Cardiac muscle cell (in vitro differentiated cells and primary cell): ENCODE measurements around the gene KIAA1614. TPM values are rescaled to one million over a fixed set of nuclear protein-coding genes. Genes with fewer than 3 reads are reported as not detected.
A peak's percentile ranks its signal among the peaks of the same experiment; 100 is the strongest.

Experiments
- DNase-seq, 2 donors: peaks; one replicate each; pipeline versions ENCODE4 v3.0.0 to v3.0.0-alpha.2; 2010 to 2017; ENCODE audit warnings: low read depth in 1 of 2, low spot score in 1 of 2
- H3K27ac ChIP-seq: fragments of 200-600 bp; sonication (generic); 2 replicates; pipeline ENCODE4 v1.5.1; 2016
- H3K27me3 ChIP-seq: fragments of 200-600 bp; sonication (generic); 2 replicates; pipeline ENCODE4 v1.6.0; 2016; ENCODE audit warnings: control low read depth
- H3K36me3 ChIP-seq: fragments of 200-600 bp; sonication (generic); 2 replicates; pipeline ENCODE4 v1.5.1; 2016; ENCODE audit warnings: control low read depth
- H3K4me1 ChIP-seq: fragments of 200-600 bp; sonication (generic); 2 replicates; pipeline ENCODE4 v1.8.1; 2017; ENCODE audit warnings: low read depth, mild to moderate bottlenecking, mixed run types
- H3K4me3 ChIP-seq: fragments of 200-600 bp; sonication (generic); 2 replicates; pipeline ENCODE4 v1.5.1; 2016; ENCODE audit warnings: mild to moderate bottlenecking
- H3K9me3 ChIP-seq: fragments of 200-600 bp; sonication (generic); 2 replicates; pipeline ENCODE4 v1.5.1; 2017; ENCODE audit warnings: low read depth, mild to moderate bottlenecking, control low read depth
- polyA plus RNA-seq: library from polyadenylated mRNA; unstranded; fragments of >200 nt; fragmentation: Nextera tagmentation; extraction: Ambion mirVana; gene quantifications from 2 replicates; pipeline ENCODE4 v1.2.1, GENCODE V29; 2016
- total RNA-seq: library from RNA; depleted of rRNA; stranded (reverse); fragments of >200 nt; gene quantifications from 2 replicates; pipeline ENCODE4 v1.2.3, GENCODE V29; 2016
- TF ChIP-seq, protein P1 (sequence below): IDR thresholded peaks from 2 replicates; pipeline ENCODE4 v1.5.1; 2012; ENCODE audit warnings: low read depth, mild to moderate bottlenecking, low read length

Gene KIAA1614
- total and polyA plus RNA-seq, 2 experiments from 2014 or later = 1.3 to 2.2 TPM

DNA sequence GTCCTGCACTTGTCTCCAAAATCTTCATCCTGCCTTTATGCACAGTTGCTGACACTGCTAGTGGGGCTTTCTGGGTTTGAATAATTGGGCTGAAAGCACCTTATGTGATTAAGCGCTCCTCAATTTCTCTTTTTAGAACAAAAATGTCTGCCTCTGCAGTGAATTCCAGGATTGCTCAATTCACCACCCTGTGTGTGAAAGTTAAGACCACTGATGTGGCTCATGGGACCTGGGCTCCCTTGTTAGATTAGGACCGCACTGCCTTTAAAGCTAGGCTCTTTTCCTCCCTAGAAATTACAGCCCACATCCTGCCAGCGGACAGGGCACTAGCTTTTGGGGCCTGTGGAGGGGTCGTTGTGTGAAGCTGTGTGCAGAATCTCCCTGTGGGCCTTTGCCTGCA lies 18.8 kb downstream of the KIAA1614 start:
- TF ChIP-seq, protein P1, sequence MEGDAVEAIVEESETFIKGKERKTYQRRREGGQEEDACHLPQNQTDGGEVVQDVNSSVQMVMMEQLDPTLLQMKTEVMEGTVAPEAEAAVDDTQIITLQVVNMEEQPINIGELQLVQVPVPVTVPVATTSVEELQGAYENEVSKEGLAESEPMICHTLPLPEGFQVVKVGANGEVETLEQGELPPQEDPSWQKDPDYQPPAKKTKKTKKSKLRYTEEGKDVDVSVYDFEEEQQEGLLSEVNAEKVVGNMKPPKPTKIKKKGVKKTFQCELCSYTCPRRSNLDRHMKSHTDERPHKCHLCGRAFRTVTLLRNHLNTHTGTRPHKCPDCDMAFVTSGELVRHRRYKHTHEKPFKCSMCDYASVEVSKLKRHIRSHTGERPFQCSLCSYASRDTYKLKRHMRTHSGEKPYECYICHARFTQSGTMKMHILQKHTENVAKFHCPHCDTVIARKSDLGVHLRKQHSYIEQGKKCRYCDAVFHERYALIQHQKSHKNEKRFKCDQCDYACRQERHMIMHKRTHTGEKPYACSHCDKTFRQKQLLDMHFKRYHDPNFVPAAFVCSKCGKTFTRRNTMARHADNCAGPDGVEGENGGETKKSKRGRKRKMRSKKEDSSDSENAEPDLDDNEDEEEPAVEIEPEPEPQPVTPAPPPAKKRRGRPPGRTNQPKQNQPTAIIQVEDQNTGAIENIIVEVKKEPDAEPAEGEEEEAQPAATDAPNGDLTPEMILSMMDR = no peak
- no peaks in the 10 kb centered on the region for H3K9me3 ChIP-seq
- DNase-seq = no peak
- H3K36me3 ChIP-seq = no peaks in the 10 kb centered on the region
- no peak overlapping the region for H3K27ac ChIP-seq
- H3K4me1 ChIP-seq = peaks cover 49% of the 10 kb centered on the region
- H3K4me3 ChIP-seq = no peak overlapping the region
- H3K27me3 ChIP-seq = no peaks in the 10 kb centered on the region

DNA sequence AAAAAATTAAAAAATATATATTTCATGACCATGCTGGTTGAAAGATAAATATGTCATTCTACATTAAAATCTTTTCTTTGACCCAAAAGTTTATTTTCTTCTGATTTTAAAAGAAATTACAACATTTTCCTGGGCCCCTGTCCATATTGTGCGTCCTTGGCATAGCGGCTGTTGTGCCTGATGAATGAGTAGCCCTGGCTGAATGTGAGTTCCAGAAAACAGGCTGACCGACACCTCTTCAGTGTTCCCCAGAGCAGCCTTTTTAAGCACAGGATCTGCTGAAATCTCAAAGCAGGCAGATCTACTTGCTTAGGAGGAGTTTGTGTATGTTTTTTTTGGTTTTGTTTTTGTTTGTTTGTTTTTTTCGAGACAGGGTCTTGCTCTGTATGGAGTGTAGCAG lies 19.7 kb downstream of the KIAA1614 start:
- Histone ChIP-seq H3K27me3 (no peaks in the 10 kb centered on the region), H3K4me1 (peaks cover 40% of the 10 kb centered on the region), H3K27ac (no peak overlapping the region), H3K9me3 (no peaks in the 10 kb centered on the region), H3K4me3 (no peak overlapping the region), H3K36me3 (no peaks in the 10 kb centered on the region)
- TF ChIP-seq, protein P1 = no peak
- DNase-seq = no peak

DNA sequence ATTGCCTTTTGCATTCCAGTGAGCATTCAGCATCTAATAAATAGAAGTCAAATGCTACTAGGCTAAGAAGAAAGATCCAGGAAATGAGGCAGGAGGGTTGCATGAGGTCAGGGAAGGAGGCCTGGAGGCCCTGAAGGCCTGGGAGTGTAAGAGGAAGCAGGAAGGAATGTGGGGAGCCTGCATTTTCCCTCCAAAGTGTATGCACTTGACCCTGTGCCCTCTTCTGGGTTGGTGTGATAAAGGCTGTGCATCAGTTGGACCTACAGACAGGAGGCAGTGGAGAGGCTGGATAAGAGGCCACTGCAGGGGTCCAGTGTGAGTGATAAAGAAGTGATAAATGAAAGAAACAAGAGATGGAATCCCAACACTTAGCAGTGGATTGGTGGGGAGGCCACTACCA lies 20.4 kb downstream of the KIAA1614 start:
- peak in 1 of 2 donors; percentile 71 for DNase-seq
- H3K27me3 ChIP-seq = no peaks in the 10 kb centered on the region

DNA sequence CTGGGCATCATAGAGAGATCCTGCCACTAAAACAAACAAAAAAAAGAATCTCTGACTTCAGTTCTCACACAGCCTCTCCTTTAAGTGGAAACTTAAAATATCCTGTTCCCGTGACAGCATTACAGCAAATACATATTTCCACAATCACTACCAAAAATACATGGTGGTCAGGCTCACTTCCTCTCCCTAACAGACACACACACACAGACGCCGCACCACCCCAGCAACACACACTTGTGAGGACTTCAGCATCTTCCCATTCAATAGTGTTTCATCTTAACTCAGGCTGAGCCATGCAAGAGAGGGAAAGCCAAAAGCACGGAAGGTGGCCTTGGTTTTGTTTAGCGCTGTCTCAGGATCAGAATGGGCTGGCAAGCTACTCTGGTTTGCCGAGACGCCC lies 21.9 kb downstream of the KIAA1614 start:
- Histone ChIP-seq H3K9me3 (no peaks in the 10 kb centered on the region), H3K27ac (no peak overlapping the region), H3K4me3 (no peak overlapping the region), H3K4me1 (peaks cover 22% of the 10 kb centered on the region), H3K27me3 (no peaks in the 10 kb centered on the region), H3K36me3 (no peaks in the 10 kb centered on the region)
- no peak for DNase-seq
- TF ChIP-seq, protein P1 = no peak

More for the DNA sequence above, 20.4 kb downstream of the KIAA1614 start:
- no peaks in the 10 kb centered on the region for H3K9me3 ChIP-seq
- TF ChIP-seq, protein P1 = no peak
- H3K4me3 ChIP-seq = no peak overlapping the region
- peaks cover 33% of the 10 kb centered on the region for H3K4me1 ChIP-seq
- peak overlapping the region; percentile 42 for H3K27ac ChIP-seq
- no peaks in the 10 kb centered on the region for H3K36me3 ChIP-seq

DNA sequence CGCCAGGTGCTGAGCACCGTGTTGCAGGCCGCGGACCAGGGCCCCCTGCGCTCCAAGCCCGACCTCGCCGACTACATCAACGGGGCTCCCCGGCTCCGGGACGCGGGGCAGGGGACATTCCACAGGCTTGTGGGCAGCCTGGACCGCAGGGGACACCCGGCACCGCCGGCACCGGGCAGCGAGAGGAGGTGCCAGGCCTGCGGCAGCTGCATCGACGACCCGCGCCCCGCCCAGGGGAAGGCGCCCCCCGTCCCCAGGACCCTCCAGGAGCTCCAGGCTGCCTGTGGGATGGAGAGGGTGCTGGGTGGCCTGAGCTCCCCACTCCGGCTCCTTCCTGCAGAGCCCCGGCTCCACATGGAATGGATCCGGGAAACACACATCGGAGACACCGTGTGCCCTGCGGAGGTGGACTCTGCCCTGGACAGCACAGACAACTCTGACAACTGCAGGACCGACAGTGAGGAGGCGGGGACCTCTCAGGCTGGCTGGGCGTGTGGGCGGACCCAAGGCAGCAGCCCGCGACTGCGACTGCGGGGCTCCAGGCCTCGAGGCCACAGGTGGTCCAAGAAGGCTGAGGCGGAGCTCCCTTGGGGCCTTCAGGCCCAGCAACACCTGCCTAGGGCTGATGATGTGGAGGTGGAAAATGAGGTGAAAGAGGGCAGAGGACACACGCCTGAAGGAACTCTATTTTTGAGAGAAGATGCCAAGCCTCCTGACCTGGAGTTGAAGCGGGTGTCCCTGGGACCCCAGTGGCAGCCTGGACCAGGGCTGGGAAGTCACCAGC lies 22.8 kb downstream of the KIAA1614 start:
- Histone ChIP-seq H3K9me3 (no peaks in the 10 kb centered on the region), H3K27ac (no peak overlapping the region), H3K4me1 (peaks cover 20% of the 10 kb centered on the region), H3K36me3 (no peaks in the 10 kb centered on the region), H3K4me3 (no peak overlapping the region), H3K27me3 (no peaks in the 10 kb centered on the region)
- DNase-seq = no peak
- TF ChIP-seq, protein P1 = no peak
